IPS-20b (cell line): Measurements from ENCODE around the gene PLEKHA5.
"Not testable (repeated sequence)": the region's sequence is repeated elsewhere in the genome, so short reads cannot be mapped to it uniquely, and the experiment has no call there.

ENCODE experiments used
- H3K27ac ChIP-seq: one replicate; pipeline ENCODE4 v1.5.1; 2013; ENCODE audit warnings: low read length
- H3K27me3 ChIP-seq: 2 replicates; pipeline ENCODE4 v1.6.1; 2013; ENCODE audit warnings: mild to moderate bottlenecking, low read length, inconsistent platforms; ENCODE audit not compliant: insufficient read depth
- H3K36me3 ChIP-seq: 2 replicates; pipeline ENCODE4 v1.6.1; 2013; ENCODE audit warnings: low read depth, mild to moderate bottlenecking, inconsistent platforms, low read length, moderate library complexity; ENCODE audit not compliant: insufficient read depth
- H3K4me1 ChIP-seq: 2 replicates; pipeline ENCODE4 v1.6.1; 2013; ENCODE audit warnings: mild to moderate bottlenecking, control low read depth, inconsistent platforms, low read length, moderate library complexity; ENCODE audit not compliant: insufficient read depth
- H3K4me3 ChIP-seq: 2 replicates; pipeline ENCODE4 v1.5.1; 2013; ENCODE audit warnings: mild to moderate bottlenecking, low read length, inconsistent platforms
- H3K9ac ChIP-seq: 2 replicates; pipeline ENCODE4 v1.6.1; 2013; ENCODE audit warnings: low read depth, mild to moderate bottlenecking, inconsistent platforms, low read length, moderate library complexity
- H3K9me3 ChIP-seq: 2 replicates; pipeline ENCODE4 v1.6.1; 2013; ENCODE audit warnings: mild to moderate bottlenecking, low read depth, low read length, inconsistent platforms; ENCODE audit not compliant: insufficient read depth

PLEKHA5 gene

DNA sequence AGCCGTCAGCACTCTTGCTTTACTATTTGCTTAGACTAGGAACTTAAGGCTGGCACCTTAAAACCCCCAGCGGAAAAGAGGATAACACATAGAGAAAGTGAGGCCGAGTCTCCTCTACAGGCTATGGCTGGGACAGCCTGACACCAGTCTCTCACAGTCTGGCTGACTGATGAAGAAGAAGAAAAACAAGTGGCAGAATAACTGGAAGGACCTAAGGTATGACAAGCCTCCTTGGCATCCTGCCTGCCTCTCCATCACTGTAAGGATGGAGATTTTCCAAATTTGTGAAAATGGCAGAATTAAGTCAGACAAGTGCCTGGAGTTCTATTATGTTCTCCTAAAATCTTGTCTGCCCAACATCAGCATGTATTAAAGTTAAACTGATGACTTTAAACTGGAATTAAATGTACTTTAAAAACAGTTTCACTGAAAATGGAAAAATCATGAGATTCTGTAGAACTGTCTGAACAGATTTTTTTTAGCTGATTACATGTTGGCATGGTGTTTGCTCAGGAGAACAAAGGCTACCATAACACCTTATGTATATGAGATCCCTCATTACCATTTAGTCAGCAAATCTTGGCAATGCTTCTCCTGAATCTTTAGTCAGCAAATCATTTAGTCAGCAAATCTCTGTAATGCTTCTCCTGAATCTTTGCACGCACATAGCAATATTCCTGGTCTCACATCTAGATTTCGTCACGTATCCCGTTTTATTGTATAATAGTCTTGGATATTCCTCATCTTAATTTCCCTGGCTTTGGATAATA is 169.5 kb downstream of the PLEKHA5 start:
- no peak overlapping the region for H3K27ac ChIP-seq
- no peaks in the 10 kb centered on the region for H3K9me3 ChIP-seq
- no peaks in the 10 kb centered on the region for H3K27me3 ChIP-seq
- no peak overlapping the region for H3K4me3 ChIP-seq
- no peak overlapping the region for H3K9ac ChIP-seq
- H3K4me1 ChIP-seq = 0 out of 2 replicates have a peak, but pooled peaks cover 3% of the 10 kb centered on the region
- peaks cover 34% of the 10 kb centered on the region for H3K36me3 ChIP-seq

DNA sequence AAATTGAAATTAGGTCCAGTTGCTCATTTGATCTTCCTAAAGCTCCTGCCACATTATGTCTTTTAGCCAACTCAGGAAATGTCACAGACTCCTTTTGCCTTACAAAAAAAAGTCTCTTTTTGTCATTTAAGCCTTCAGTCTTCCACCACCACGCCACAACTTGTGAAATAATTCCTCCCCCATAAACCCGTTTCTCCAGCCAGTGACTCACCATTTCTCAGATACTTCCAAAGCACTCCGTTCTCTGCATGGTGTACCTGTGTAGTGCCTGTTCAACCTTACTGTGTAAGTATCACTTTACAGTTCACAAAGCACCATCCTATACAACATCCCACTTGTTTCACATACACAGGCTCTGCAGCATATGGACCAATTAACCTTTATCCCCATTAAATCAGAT is 170.2 kb downstream of the PLEKHA5 start:
- H3K9ac ChIP-seq = no peak overlapping the region
- H3K9me3 ChIP-seq = no peaks in the 10 kb centered on the region
- no peak overlapping the region for H3K27ac ChIP-seq
- peaks cover 35% of the 10 kb centered on the region for H3K36me3 ChIP-seq
- H3K4me1 ChIP-seq = 0 out of 2 replicates have a peak, but pooled peaks cover 3% of the 10 kb centered on the region
- H3K4me3 ChIP-seq = no peak overlapping the region
- H3K27me3 ChIP-seq = no peaks in the 10 kb centered on the region

DNA sequence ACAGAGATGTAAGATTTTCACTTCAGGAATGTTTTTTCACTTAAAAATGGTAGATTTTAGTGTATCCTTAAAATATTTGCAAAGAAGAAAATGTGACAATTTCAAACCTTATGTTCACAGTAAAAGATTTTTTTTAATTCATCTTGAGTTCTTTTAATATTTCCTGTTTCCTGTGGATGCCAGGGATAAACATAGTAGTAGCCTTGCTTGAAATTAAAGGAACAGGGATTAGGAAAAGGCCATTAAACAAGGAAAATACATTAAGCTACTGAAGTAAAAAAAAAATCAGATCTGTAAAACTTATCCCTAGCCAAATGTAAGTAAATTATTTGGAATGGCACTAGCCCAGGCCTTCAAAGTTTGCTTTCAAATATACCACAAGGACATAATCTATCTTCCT is 171.7 kb downstream of the PLEKHA5 start:
- H3K9me3 ChIP-seq = no peaks in the 10 kb centered on the region
- peaks cover 44% of the 10 kb centered on the region for H3K36me3 ChIP-seq
- H3K27ac ChIP-seq = no peak overlapping the region

DNA sequence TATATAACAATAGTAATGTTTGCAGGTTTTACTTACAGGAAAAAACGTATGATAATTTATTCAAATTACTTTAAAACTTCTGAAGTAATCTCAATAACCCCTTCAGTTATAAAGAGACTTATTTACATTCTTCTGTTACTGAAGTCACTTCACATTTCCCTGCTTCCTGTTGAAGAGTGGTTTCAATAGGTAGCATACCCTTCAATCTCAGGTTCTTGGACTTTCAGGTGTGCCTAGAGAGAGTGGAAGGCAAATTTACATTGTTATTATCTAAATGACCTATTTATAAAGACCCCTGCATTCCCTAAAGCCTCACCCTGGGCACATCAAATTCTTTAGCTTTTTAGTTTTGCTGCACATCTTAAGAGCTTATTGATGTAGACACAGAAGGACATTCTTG is 172.2 kb downstream of the PLEKHA5 start:
- no peak overlapping the region for H3K27ac ChIP-seq
- H3K36me3 ChIP-seq = peaks cover 48% of the 10 kb centered on the region
- H3K9ac ChIP-seq = no peak overlapping the region
- no peaks in the 10 kb centered on the region for H3K9me3 ChIP-seq
- H3K4me3 ChIP-seq = no peak overlapping the region
- no peaks in the 10 kb centered on the region for H3K27me3 ChIP-seq
- 0 out of 2 replicates have a peak, but pooled peaks cover 3% of the 10 kb centered on the region for H3K4me1 ChIP-seq

More for the DNA sequence above, 171.7 kb downstream of the PLEKHA5 start:
- Histone ChIP-seq H3K4me1 (0 out of 2 replicates have a peak, but pooled peaks cover 3% of the 10 kb centered on the region), H3K27me3 (no peaks in the 10 kb centered on the region), H3K4me3 (no peak overlapping the region), H3K9ac (no peak overlapping the region)

DNA sequence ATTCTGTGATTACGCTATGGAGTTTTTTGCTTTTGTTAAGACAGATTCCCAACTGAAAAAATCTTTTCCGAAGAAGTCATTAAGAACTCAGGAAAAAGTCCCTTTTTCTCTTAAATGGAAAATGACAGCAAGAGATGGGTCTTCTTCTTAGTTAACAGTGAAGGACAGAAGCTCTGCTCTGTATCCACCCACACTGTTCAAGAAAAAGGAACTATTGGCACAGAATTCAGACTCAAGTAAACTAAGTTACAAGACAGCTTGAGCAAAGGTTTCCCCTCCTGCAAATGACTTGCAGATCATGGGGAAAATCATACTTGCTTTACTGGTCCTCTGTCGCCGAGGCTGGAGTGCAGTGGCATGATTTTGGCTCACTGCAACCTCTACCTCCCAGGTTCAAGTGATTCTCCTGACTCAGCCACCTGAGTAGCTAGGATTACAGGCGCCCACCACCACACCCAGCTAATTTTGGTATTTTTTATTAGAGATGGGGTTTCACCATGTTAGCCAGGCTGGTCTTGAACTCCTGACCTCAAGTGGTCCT is 172.6 kb downstream of the PLEKHA5 start:
- H3K27me3 ChIP-seq = no peaks in the 10 kb centered on the region
- peaks cover 44% of the 10 kb centered on the region for H3K36me3 ChIP-seq
- no peak overlapping the region for H3K9ac ChIP-seq
- 0 out of 2 replicates have a peak, but pooled peaks cover 3% of the 10 kb centered on the region for H3K4me1 ChIP-seq
- no peak overlapping the region for H3K27ac ChIP-seq
- H3K4me3 ChIP-seq = no peak overlapping the region
- H3K9me3 ChIP-seq = no peaks in the 10 kb centered on the region

DNA sequence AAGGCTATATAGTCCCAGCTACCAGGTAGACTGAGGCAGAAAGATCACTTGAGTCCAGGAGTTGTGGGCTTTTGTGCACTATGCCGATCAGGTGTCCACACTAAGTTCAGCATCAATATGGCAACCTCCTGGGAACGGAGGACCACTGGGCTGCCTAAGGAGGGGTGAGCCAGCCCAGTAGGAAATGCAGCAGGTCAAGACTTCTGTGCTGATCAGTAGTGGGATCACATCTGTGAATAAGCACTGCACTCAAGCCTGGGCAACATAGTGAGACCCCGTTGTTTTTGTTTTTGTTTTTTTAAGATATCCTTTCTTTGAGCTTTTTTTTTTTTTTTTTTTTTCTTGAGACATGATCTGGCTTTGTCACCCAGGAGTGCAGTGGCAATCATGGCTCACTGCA is 174.0 kb downstream of the PLEKHA5 start:
- Histone ChIP-seq H3K27ac (no peak overlapping the region), H3K4me1 (0 out of 2 replicates have a peak, but pooled peaks cover 3% of the 10 kb centered on the region), H3K9ac (no peak overlapping the region), H3K36me3 (peaks cover 48% of the 10 kb centered on the region), H3K9me3 (no peaks in the 10 kb centered on the region), H3K4me3 (no peak overlapping the region), H3K27me3 (no peaks in the 10 kb centered on the region)

DNA sequence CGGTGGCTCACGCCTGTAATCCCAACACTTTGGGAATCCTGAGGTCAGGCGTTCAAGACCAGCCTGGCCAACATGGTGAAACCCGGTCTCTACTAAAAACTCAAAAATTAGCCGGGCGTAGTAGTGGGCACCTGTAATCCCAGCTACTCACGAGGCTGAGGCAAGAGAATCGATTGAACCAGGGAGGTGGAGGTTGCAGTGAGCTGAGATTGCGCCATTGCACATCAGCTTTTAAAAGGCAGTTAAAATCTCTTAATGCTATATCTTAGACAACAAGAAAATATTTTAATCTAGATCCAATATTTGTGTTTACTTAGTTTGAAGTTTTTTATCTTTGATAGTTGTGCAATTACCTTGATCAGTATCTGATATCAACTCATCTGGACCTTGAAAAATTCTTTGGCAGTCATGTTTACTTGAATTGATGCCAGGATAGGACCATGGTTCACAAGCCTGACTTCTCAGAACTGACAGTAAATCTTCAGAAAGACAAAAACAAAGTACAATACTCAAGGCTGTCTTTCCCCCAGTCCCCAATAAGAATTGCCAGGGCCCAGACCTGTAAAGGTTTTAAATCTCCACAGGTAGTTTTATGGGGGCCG is 174.7 kb downstream of the PLEKHA5 start:
- Histone ChIP-seq H3K9ac (no peak overlapping the region), H3K4me3 (no peak overlapping the region), H3K27ac (no peak overlapping the region), H3K9me3 (no peaks in the 10 kb centered on the region), H3K27me3 (no peaks in the 10 kb centered on the region), H3K4me1 (0 out of 2 replicates have a peak, but pooled peaks cover 3% of the 10 kb centered on the region), H3K36me3 (peaks cover 41% of the 10 kb centered on the region)

DNA sequence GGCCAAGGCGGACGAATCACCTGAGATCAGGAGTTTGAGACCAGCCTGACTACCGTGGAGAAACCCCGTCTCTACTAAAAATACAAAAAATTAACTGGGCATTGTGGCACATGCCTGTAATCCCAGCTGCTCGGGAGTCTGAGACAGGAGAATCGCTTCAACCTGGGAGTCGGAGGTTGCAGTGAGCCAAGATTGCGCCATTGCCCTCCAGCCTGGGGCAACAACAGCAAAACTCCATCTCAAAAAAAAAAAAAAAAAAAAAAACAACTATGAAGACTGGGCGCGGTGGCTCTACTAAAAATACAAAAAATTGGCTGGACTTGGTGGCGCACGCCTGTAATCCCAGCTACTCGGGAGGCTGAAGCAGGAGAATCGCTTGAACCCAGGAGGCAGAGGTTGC is 176.1 kb downstream of the PLEKHA5 start:
- H3K36me3 ChIP-seq = peaks cover 29% of the 10 kb centered on the region
- H3K4me1 ChIP-seq, H3K4me3 ChIP-seq, H3K9ac ChIP-seq, H3K27ac ChIP-seq, H3K27me3 ChIP-seq, H3K9me3 ChIP-seq: not testable (repeated sequence)

DNA sequence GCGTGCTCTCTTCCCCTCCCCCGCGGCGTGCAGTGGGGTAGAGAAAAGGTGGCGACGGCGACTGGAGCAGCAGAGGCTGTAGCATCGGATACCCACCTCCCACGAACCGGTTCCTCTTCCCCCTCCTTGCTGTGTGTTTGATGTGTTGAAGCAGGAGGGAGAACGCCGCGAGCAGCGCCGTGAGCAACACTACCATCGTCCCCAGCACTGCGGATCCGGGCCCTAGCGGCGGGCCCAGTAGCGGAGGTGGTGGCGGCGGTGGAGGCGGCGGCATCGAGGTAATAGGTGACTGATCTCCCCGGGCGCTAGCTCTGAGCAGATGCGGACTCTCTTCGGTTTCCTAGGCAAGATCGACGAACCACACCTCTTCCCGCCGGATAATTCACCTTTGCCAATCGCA is 176.8 kb downstream of the PLEKHA5 start:
- H3K27me3 ChIP-seq = no peaks in the 10 kb centered on the region
- H3K4me3 ChIP-seq = no peak overlapping the region
- H3K4me1 ChIP-seq = 0 out of 2 replicates have a peak, but pooled peaks cover under 1% of the 10 kb centered on the region
- H3K36me3 ChIP-seq = peaks cover 26% of the 10 kb centered on the region
- no peak overlapping the region for H3K9ac ChIP-seq
- H3K27ac ChIP-seq = no peak overlapping the region
- H3K9me3 ChIP-seq = no peaks in the 10 kb centered on the region

DNA sequence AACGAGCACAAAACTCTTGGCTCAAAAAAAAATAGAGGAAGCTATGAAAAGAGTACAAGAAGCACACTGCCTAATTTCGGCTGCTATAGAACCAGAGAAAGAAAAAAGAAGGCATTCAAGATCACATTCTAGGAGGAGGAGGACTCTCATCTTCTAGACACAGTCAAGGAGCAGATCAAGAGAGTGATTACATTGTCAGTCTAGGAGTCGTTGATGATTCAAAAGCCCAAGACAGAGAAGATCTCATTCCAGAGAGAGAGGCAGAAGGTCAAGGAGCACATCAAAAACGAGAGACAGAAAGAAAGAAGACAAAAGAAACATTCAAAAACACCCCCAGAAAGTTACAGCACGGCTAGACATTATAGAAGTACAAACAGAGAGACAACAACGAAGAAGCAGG is 177.9 kb downstream of the PLEKHA5 start:
- Histone ChIP-seq H3K27me3 (no peaks in the 10 kb centered on the region), H3K27ac (no peak overlapping the region), H3K9ac (no peak overlapping the region), H3K9me3 (no peaks in the 10 kb centered on the region), H3K4me3 (no peak overlapping the region), H3K4me1 (no peaks in the 10 kb centered on the region), H3K36me3 (peaks cover 19% of the 10 kb centered on the region)

DNA sequence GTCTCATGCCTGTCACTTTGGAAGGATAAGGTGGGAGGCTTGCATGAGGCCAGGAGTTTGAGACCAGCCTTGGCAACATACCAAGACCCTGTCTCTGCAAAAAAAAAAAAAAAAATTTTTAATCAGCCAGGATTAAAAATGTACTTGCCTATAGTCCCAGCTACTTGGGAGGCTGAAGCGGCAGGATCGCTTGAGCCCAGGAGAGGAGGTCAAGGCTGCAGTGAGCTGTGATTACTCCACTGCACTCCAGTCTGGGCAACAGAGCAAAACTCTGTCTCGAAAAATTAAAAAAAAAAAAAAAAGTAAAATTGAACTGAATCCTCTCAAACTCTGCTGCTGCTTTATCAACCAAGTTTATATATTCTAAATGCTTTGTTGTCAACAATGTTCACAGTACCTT is 181.6 kb downstream of the PLEKHA5 start:
- no peaks in the 10 kb centered on the region for H3K27me3 ChIP-seq
- no peak overlapping the region for H3K4me3 ChIP-seq
- no peak overlapping the region for H3K9ac ChIP-seq
- no peaks in the 10 kb centered on the region for H3K9me3 ChIP-seq
- no peak overlapping the region for H3K27ac ChIP-seq
- H3K36me3 ChIP-seq = peaks cover 9% of the 10 kb centered on the region
- no peaks in the 10 kb centered on the region for H3K4me1 ChIP-seq

DNA sequence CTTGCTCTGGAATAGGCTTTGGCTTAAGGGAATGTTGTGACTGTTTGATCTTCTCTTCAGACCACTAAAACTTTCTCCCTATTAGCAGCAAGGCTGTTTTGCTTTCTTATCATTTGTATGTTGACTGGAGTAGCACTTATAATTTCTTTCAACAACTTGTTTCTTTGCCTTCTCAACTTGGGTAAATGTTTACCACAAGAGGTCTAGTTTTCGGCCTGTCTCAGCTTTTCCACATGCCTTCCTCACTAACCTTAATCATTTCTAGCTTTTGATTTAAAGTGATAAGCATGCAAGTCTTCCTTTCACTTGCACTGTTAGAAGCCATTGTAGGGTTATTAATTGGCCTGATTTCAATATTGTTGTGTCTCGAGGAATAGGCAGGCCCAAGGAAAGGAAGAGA is 183.1 kb downstream of the PLEKHA5 start:
- Histone ChIP-seq H3K4me3 (no peak overlapping the region), H3K9ac (no peak overlapping the region), H3K4me1 (no peaks in the 10 kb centered on the region), H3K9me3 (no peaks in the 10 kb centered on the region), H3K27ac (no peak overlapping the region), H3K27me3 (no peaks in the 10 kb centered on the region), H3K36me3 (no peaks in the 10 kb centered on the region; the same call in 1 of the 2 replicates)
